HG03571 (cell line): Measurements from ENCODE around the gene HIPK1.

Experiments used
- ATAC-seq: cut with Tn5 transposase; IDR thresholded peaks from one replicate; pipeline ENCODE4 v1.9.1; 2021; ENCODE audit not compliant: unreplicated experiment

HIPK1 gene

DNA sequence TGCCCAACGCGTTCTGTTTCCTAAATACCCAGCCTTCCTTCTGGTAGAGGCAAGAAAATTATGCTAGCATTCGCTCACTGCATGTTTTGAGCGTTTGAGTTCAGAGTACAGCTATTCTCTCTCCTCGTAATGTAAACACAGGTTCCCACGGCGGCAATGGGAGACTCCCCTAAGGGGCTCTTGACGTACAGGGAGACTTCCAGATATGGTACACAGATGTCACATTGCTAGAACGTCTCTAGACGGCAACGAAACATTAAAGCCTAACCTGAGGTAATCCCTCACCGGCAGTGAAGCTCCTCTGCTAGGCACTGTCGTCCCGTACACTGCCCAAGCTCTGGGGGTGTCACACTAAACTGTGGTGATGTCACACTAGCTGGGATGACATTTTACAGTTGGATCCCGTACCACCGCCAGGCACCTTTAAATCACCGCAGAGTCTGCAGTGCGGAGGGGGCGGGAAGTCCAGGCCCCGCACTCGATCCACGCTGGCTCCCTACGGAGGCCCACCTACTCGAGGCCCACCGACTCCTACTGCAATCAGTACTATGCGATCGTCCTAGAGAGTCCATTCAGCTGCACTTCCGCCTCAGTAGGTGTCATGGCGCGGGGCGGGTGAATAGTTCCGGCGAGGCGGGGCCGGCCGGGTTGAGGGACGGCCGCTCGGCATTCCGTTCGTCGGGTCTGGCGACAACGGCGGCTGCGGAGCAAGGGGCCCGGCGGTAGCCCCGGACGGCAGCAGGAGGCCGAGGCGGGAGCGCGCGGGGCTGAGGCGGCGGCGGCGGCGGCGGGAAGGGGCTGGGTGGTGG is at the start of gene HIPK1:
HIPK1 (plus strand) TSS at position 384 of the 809 bp plus-strand sequence.
- peak; percentile 79 for ATAC-seq

DNA sequence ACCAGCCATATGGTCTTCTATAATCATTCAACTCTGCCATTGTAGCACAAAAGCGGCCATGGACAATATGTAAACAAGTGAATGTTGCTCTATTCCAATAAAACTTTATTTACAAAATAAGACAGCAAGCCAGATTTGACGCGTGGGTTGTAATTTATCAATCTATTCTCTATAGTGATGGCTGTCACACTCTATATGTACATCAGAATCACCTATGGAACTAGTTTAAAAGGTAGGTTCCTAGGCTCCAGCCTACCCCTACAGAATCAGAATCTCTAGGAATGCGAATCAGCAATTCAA is 49.4 kb upstream of the HIPK1 start:
- no peak for ATAC-seq

DNA sequence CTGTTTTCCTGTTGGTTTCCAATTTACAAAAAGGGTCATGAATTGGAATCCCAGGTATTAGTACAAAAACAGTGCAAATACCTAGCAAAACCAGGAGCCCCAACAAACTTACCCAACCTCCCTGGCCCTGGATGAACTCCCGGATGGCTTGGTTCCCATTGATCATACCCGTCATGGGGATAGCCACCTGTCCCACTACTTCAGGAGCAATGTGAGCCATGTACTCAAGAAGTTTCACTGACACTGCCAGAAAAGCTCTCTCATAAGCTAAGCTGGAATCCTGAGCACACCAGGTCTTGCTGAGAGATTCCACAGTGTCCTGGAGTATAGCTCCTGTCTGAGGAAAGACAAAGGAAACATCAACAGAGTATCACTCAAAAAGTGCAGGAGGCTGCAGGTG is 47.5 kb upstream of the HIPK1 start:
- ATAC-seq, result no peak

DNA sequence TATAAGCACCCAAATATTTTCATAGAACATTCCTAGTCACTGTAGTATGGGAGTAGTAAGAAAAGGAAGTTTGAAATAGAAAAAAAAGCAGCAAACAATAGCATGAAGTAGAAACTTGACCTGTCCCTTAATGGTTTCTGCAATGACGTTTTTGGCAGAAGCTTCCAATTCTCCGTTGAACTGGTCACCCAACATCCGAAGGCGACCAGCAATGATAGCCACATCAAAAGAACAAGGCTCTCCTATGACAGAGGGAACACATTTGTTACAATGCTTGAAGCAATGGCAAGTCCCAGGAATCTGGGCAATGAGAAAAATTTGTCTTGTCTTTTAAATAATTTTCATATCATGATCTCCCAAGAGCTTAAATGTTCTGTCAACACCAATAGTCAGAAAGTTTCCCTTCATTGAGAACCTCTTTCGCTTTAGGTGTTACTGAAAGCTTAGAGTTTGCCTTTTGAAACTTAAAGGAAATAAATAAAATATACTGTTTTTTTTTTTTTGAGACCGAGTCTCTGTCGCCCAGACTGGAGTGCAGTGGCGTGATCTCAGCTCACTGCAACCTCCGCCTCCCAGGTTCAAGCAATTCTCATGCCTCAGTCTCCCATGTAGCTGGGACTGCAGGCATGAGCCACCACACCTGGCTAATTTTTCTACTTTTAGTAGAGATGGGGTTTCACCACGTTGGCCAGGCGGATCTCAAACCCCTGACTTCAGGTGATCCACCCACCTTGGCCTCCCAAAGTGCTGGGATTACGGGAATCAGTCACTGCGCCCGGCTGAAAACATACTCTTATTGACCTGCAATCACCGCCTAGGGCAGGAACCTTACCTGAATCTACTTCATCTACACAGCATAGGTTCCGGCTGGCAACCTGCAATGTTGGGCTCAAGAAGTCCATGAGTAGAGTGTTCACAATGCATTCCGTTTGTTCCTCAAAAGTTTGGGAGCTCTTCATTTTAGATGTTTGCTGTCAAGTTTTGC is 42.4 kb upstream of the HIPK1 start:
- ATAC-seq, result no peak

DNA sequence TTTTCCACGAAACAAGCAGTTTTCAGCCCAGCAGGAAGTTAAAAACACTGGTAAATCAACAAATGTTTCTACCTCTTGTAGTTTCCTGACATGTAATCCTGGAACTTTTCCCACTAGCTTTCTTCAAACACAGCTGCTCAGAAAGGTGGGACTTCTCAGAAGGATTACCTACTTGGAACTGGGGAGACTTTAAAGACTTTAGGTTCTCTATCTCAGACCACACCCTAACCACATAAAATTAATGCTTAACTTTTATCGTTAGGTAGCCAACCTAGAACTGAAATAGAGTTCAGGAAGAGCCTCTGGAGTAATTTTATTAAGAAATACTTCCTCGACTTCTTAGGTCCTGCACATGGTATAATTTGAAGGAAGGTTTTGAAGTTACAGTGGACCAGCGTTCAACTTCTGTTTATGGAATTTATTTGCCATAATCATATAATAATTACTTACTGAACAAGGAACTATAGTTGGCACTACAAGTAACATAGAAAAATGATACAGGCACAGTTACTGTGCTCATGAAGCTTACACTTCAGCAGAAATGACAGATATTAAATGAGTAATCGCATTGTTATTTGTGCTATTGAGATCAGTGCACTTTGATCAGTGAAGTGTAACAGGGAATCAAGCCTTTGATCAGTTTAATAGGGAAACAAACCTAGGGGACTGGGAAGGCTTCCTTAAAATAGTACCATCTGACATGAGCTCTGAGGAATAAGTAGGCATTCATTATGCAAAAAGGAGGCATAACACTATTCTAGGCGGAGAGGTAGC is 41.5 kb upstream of the HIPK1 start, which contains the start of gene BCL2L15:
BCL2L15 (minus strand) TSS at position 180 of the 774 bp plus-strand sequence. CDS start 206 bp downstream, outside the sequence.
- no peak for ATAC-seq

DNA sequence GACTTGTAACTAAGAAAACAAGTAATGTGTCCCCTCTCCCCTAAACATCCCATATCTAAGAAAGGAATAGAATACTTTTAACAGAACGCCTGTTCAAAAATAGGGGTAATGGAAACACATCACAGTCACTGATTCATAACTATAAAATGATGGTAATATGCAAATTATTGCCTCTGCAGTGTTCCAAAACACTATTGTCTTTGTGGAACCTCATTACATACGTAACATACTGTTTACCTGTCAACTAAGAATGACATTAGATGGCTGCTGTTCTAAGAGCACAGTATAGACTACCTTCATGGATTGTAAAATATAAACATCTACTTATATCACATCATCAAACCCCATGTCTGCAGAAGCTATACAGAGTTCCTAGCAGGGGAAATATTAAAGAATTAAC is 38.3 kb upstream of the HIPK1 start:
- ATAC-seq, result no peak

DNA sequence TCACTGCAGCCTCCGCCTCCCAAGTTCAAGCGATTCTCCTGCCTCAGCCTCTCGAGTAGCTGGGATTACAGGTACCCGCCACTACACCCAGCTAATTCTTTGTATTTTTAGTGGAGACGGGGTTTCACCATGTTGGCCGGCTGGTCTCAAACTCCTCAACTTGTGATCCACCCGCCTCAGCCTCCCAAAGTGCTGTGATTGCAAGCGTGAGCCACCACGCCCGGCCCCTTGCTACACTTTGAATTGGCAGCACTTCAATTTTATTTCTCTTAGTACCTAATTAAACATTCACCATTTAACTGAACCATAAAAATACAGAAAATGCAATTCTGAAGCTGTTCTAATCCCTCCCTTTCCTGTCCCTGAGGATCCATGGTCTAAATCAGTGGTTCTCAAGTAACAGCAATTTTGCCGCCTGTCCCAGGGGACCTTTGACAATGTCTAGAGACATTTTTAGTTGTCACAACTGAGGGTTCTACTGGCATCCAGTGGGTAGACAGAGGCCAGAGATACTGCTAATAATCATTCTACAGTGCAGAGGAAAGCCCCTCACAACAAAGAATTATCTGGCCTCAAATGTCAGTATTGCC is 37.4 kb upstream of the HIPK1 start:
- ATAC-seq, result no peak

DNA sequence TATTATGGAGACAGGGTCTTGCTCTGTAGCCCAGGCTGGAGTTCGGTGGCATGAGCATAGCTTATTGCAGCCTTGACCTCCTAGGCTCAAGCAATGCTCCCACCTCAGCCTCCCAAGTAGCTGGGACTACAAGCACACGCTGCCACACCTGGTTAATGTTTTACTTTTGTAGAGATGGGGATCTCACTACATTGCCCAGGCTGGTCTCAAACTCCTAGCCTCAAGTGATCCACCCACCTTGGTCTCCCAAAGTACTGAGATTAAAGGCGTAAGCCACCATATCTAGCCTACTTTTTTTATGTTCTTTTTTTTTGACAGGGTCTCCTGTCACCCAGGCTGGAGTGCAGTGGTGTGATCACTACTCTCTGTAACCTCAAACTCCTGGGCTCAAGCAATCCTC is 35.9 kb upstream of the HIPK1 start:
- no peak for ATAC-seq

DNA sequence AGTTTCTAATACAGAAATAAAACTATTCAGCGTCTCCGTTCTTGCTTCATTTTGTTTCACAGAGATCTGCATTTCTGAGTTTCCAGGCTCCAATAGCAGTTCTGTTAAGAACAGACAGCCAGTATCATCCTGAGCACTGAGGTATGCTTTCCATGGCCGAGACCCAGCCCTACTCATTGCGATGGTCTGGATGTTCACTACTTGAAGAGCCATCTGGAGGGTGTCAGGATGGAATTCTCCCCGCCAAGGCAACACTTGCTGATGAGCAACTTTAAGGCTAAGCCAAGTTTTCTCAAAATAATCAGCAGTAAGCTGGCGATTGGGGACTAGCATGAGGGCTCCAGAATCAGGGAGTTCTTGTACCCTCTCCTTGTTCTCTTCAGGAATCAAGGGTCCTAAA is 34.0 kb upstream of the HIPK1 start:
- ATAC-seq, result no peak

DNA sequence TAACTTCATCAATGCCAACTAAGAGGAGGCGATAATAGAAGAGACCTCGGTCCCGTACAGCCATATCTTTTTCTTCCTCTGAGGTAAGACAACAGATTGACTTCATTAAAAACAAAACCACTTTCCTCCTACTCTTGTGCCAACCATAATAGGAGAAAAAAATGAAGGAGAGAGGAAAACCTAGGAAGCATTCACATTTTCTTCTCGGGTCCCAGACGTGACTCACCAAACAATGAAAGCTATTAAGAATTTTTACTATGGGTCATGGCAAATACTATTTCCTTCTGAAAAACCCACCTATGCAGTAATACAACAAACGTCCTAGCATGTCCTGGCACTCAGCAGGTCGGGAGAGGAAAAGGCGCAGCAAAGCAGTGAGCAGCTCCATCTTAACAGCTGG is 33.2 kb upstream of the HIPK1 start:
- ATAC-seq, result no peak

DNA sequence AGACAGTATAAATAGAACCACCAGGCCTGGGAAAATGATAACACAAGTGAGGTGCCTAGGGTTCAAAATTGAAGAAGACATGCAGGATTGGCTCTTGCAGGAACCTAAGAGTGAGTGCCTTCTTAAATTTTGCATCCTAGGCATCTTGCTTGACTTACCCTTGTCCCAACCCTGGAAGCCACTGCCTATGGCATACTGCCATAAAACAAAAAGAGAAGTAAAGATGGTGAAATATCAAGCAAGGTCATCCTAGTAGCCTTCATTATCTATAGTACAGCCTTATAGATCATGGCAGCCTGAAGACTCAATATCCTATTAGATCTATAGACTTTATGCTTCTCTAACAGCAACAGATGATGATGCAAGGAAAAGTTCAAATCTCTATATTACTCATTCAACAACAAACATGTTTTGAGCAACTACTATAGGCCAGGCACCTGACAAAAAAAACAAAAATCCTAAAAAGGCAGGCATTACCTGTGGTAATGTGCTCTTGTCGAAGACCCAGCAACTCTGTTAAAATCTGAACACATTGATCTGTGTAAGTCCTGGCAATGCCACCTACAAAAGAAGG is 30.8 kb upstream of the HIPK1 start:
- no peak for ATAC-seq

DNA sequence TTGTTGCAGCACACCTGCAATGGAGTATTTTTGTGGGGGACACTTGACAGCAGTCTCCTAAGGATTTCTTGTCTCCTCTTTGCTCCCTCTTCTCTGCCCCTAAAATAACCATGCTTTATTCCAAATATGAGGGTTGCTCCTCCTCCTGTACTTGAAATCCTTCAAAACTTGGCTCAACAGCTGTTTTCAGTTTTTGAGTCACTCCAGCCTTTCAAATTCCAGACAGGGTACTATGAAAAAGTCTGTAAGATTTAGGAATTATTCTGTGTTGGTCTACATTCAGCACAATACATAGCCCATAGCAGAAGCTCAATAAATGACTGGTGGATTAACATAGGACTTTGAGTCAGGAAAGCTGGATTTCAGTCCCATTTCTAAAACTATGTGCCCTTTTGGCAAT is 30.0 kb upstream of the HIPK1 start:
- ATAC-seq, result no peak

DNA sequence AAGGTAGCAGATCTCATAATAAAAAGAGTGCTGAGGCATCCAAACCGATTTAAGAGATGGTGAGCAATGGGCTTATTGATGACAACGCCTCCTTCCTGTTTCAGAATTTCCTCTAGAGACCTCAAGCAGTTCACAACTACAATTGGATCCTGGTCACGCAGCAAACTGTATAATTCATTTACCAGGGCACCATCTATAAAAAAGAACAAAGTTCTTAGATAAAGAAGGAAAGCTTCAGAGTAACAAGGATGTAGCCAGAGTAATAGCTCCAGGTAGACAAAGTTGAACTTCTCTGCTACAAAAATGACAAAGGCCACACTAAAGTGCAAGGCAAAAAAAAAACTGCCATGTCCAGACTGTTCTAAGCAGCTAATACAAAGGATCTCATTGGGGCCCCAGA is 27.9 kb upstream of the HIPK1 start:
- ATAC-seq, result no peak

DNA sequence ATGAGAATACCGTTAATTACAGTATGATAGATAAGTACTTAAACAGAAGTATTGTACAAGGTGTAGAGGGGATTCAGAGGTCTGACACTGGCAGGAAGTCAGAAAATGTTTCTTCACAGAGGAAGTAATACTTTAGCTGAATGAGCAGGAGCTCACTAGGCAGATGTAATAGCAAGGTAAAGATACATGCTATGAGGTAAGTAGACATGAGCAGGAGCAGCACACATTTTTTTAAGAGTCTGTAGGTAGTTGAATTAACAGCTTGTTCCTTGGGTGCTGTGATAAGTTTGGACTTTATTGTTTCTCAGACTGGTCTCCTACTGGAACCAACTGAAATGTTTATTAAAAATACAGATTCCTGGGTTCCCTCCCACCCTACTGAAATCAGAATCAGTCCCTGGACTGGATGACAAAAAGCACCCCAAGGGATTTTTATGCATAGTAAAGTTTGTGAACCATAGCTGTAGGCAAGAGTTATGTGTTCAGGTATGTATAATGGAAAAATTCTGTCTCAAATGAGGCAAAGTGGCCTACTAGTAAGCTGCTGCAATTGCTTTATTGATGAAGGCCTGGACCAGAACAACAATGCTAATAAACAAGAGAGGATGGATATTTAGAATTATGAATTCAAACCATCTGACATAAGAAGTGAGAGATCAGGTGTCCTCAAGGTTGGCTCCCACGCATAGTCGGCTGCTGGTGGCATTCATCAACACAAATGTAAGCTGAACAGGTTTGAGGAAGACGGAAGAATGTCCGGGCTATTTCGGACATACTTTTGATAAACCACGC is 25.4 kb upstream of the HIPK1 start:
- no peak for ATAC-seq

DNA sequence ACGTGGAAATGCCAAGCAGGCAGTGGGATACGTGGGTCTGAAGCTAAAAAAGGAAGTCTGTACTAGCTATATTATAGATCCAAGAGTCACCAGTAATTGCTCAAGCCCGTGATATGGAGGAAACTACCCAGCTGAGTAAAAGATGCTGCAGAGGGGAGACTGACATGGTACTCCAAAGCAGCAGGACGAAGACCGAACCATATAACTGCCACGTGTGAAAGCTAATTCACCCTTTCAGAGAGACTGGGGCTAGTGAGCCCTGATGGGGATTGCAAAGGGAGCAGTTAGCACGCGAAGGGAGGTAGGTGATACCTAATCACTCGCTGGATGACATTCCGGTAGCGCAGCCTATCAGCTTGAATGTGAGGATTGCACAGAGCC is 24.8 kb upstream of the HIPK1 start:
- ATAC-seq, result peak; percentile 21

DNA sequence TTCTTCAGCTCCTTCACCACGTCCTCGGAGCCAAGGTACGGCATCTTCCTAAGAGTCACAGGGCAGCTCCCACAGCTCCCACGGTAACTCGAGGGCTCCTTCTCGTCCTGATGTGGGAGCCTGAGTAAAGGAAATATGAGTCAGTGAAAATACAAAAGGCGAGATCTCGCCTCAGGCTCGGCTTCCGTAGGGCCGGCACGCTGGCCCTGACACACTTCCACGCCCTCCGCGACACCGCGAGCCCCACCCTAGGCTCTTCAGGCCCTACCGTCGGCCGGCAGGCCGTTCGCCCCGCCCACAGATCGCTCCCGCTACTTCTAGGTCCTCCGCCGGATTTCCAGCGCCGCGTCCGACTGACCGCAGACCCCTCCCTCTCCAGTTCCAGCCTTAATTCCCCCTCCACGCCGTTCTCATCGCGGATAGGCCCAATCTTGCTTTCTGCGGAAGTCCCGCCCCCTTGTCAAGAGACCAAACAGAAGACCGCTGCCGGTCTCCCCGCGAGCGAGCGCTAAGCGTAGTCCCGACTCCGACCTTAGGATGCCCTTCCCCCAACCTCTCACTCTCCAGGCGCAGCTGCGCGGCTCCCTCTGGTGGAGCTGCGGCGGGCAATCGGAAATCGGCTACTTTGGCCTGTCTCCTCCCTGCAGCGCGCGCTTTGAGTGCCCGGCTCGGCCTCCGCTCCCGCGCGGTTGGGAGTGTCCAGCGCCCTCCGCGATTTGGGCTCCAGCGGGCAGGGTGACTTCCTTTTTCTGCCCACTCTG is 24.3 kb upstream of the HIPK1 start, which contains the start of the genes AP4B1 and DCLRE1B:
AP4B1 (minus strand) TSS at position 126 of the 761 bp plus-strand sequence; CDS start at position 44, 82 bp downstream.
DCLRE1B (plus strand) TSS at position 653 of the 761 bp plus-strand sequence. CDS start 261 bp downstream, outside the sequence.
- ATAC-seq, result peak; percentile 90

DNA sequence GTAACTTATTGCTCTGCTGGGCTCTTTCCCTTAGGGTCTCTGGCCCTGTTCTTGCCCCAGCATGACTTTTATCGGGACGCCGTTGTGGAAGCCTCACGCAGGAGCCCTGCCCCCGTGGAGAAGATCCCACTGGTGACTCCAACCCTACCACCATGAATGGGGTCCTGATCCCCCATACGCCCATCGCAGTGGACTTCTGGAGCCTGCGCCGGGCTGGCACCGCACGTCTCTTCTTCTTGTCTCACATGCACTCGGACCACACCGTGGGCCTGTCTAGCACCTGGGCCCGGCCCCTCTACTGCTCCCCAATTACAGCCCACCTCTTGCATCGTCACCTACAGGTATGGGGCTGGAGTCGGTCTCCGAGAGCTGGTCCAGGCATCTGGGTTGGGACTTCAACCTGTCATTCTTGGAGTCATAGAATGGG is 23.7 kb upstream of the HIPK1 start:
- no peak for ATAC-seq

DNA sequence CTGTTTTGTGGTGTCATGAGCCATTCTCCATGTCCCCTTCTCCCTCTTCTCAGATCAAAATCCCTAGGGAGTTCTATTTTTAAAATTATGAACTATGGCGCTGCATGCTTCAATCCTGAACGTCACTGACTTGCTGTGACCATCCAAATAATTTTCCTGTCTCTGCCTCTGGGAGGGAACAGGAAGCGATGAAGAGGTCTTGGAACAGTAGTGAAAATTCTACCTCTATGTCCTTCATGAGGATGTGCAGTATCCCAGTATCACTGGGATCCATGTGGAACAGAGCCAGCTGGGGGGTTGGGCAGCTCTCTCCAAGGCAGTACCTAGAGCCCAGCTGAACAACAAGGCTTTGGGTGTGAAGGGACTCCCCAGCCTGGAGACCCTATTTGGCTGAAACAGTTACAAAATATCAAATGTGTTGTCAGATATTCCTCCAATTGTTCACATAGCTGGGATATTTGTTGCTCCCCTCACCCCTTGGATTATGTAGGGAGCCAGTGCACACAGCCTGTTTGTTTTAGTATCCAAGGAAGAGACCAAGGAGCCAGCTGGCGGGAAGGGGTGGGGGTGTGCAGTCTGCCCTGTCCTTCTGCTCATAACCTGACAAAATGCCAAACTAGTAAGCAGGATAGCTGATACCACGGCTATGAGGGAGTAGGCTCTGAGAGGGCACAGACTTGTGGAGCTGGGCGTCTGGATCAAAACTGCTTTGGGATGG is 16.4 kb upstream of the HIPK1 start:
- ATAC-seq, result no peak
